ENCODE data around the gene EMP2.

Gene EMP2

DNA sequence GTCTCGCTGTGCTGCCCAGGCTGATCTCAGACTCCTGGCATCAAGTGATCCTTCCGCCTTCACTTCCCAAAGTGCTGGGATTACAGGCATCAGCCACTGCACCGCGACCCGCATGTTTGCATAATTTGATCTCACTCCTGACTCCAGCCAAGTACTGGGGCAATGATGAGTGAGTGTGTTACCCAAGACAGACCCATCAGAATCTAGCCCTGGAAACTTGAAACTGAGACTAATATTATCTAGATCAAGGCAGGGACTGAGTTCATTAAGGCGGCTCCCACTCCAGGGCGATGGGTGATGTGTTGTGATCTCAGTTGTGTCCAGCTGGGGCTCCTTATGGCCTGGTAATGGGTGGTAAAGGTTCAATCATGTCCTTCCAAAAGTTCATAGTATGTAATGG is 53.4 kb downstream of the EMP2 start:
- no peak overlapping the region for H3K4me3 ChIP-seq (ENCODE audit: low read depth in 1 of 2, low read length in 2 of 2)
- no peak overlapping the region for H3K27ac ChIP-seq (ENCODE audit: low read depth, low read length)
- no peaks in the 10 kb centered on the region for H3K4me1 ChIP-seq (ENCODE audit: control insufficient read depth in 1 of 2, insufficient read depth in 2 of 2, low read length in 2 of 2)
- H3K9ac ChIP-seq (ENCODE audit: low read depth in 1 of 2, low read length in 2 of 2): no peak overlapping the region
- H3K27me3 ChIP-seq (ENCODE audit: control insufficient read depth in 1 of 2, insufficient read depth in 2 of 2, low read length in 2 of 2): no peaks in the 10 kb centered on the region
- H3K36me3 ChIP-seq (ENCODE audit: control insufficient read depth in 1 of 2, insufficient read depth in 2 of 2, low read length in 2 of 2): peaks cover 2 to 23% of the 10 kb centered on the region in 2 donors
- H3K9me3 ChIP-seq (ENCODE audit: control insufficient read depth in 1 of 2, low read length in 2 of 2): no peaks in the 10 kb centered on the region

DNA sequence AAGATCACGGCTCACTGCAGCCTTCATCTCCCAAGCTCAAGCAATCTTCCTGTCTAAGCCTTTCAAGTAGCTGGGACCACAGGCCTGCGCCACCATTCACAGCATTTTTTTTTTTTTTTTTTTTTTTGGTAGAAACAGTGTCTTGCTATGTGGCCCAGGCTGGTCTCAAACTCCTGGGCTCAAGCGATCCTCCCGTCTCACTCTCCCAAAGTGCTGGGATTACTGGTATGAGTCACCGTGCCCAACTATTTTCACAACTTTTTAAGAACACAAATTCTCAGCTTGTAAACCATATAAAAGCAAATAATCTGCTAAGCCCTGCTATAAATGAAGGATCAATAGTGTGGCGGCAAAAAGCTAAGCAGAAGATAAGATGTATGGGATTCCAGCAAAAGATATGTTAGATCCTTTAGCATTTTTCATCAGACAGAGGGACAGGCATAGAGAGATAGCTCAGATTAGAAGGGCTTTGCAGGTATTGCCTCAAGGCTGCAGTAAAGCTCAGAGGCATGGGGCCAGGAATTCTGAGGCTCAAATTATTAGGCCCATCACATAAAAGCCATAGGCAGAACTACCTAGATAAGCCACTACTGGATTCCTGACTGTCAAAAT is 55.1 kb downstream of the EMP2 start:
- Histone ChIP-seq H3K4me3 (ENCODE audit: low read depth in 1 of 2, low read length in 2 of 2) (no peak overlapping the region), H3K9me3 (ENCODE audit: control insufficient read depth in 1 of 2, low read length in 2 of 2) (no peaks in the 10 kb centered on the region), H3K36me3 (ENCODE audit: control insufficient read depth in 1 of 2, insufficient read depth in 2 of 2, low read length in 2 of 2) (peaks cover 2 to 13% of the 10 kb centered on the region in 2 donors), H3K4me1 (ENCODE audit: control insufficient read depth in 1 of 2, insufficient read depth in 2 of 2, low read length in 2 of 2) (no peaks in the 10 kb centered on the region), H3K27me3 (ENCODE audit: control insufficient read depth in 1 of 2, insufficient read depth in 2 of 2, low read length in 2 of 2) (no peaks in the 10 kb centered on the region), H3K9ac (ENCODE audit: low read depth in 1 of 2, low read length in 2 of 2) (no peak overlapping the region), H3K27ac (ENCODE audit: low read depth, low read length) (no peak overlapping the region)

DNA sequence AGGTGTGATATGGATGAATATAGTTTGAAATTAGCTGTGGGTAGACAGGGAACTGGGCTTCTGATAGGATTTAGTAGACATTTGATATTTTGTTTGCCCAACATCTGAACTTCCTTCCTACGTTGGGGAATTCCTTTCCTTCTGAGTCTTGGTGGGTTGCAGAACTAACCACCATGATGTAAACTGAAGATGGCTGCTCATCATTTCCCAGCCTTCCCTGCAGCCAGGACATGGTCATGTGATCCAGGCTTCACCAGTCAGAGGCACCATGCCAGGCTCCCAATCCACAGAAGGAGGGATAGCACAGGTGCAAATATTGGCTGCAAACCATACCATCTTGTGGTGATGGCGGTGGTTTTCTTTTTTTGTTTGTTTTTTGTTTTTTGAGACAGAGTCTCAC is 57.4 kb downstream of the EMP2 start:
- Histone ChIP-seq H3K4me3 (ENCODE audit: low read depth in 1 of 2, low read length in 2 of 2) (no peak overlapping the region), H3K27me3 (ENCODE audit: control insufficient read depth in 1 of 2, insufficient read depth in 2 of 2, low read length in 2 of 2) (no peaks in the 10 kb centered on the region), H3K9me3 (ENCODE audit: control insufficient read depth in 1 of 2, low read length in 2 of 2) (no peaks in the 10 kb centered on the region), H3K4me1 (ENCODE audit: control insufficient read depth in 1 of 2, insufficient read depth in 2 of 2, low read length in 2 of 2) (no peaks in the 10 kb centered on the region), H3K9ac (ENCODE audit: low read depth in 1 of 2, low read length in 2 of 2) (no peak overlapping the region), H3K27ac (ENCODE audit: low read depth, low read length) (no peak overlapping the region), H3K36me3 (ENCODE audit: control insufficient read depth in 1 of 2, insufficient read depth in 2 of 2, low read length in 2 of 2) (peaks cover 2 to 5% of the 10 kb centered on the region in 2 donors)

DNA sequence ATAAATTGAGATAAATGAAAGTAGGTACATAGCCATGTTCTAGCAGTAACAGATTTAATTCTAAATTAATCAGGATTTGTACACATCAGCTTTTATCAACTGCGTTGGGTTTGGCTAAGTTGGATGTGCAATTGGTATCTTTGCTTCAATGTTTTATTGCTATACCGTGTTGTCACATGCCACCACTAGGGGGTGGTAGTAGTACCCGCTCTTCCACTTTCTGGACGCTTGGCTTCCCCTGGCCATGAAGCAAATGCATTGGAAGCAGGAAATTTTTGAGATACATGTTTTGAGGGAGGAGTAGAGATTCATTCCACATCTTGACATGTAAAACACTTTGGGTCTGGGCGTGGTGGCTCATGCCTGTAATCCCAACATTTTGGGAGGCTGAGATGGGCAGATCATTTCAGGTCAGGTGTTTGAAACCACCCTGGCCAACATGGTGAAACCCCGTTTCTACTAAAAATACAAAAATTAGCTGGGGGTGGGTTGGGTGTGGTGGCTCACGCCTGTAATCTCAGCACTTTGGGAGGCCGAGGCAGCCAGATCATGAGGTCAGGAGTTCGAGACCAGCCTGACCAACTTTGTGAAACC is 58.6 kb downstream of the EMP2 start:
- peaks cover 0 to 2% of the 10 kb centered on the region in 2 donors for H3K36me3 ChIP-seq (ENCODE audit: control insufficient read depth in 1 of 2, insufficient read depth in 2 of 2, low read length in 2 of 2)
- no peaks in the 10 kb centered on the region for H3K27me3 ChIP-seq (ENCODE audit: control insufficient read depth in 1 of 2, insufficient read depth in 2 of 2, low read length in 2 of 2)
- no peak overlapping the region for H3K4me3 ChIP-seq (ENCODE audit: low read depth in 1 of 2, low read length in 2 of 2)
- H3K9ac ChIP-seq (ENCODE audit: low read depth in 1 of 2, low read length in 2 of 2): no peak overlapping the region
- H3K27ac ChIP-seq (ENCODE audit: low read depth, low read length): no peak overlapping the region
- H3K9me3 ChIP-seq (ENCODE audit: control insufficient read depth in 1 of 2, low read length in 2 of 2): no peaks in the 10 kb centered on the region
- no peaks in the 10 kb centered on the region for H3K4me1 ChIP-seq (ENCODE audit: control insufficient read depth in 1 of 2, insufficient read depth in 2 of 2, low read length in 2 of 2)

DNA sequence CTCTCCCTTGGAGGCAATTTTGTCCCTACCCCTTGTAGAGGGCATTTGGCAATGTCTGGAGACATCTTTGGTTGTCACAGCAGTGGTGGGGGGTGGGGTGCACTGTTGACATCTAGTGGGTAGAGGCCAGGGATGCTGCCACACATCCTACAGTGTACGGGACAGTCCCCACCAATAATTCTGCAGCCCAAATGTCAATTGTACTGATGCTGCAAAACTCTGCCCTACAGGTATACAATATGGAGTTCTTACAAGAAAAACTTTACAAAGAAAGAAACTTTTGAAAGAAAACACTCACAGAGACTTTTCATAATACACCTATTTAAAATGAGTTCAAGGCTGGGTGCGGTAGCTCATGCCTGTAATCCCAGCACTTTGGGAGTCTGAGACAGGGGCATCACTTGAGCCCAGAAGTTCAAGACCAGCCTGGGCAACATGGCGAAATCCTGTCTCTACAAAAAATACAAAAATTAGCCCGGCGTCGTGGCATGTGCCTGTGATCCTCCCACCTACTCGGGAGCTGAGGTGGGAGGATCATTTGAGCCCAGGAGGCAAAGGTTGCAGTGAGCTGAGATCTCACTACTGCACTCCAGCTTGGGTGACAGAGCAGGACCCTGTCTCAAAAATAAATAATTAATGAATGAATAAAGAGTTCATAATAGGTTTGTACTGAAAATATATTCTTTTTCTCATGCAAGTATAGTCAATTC is 59.4 kb downstream of the EMP2 start:
- H3K27ac ChIP-seq (ENCODE audit: low read depth, low read length): no peak overlapping the region

DNA sequence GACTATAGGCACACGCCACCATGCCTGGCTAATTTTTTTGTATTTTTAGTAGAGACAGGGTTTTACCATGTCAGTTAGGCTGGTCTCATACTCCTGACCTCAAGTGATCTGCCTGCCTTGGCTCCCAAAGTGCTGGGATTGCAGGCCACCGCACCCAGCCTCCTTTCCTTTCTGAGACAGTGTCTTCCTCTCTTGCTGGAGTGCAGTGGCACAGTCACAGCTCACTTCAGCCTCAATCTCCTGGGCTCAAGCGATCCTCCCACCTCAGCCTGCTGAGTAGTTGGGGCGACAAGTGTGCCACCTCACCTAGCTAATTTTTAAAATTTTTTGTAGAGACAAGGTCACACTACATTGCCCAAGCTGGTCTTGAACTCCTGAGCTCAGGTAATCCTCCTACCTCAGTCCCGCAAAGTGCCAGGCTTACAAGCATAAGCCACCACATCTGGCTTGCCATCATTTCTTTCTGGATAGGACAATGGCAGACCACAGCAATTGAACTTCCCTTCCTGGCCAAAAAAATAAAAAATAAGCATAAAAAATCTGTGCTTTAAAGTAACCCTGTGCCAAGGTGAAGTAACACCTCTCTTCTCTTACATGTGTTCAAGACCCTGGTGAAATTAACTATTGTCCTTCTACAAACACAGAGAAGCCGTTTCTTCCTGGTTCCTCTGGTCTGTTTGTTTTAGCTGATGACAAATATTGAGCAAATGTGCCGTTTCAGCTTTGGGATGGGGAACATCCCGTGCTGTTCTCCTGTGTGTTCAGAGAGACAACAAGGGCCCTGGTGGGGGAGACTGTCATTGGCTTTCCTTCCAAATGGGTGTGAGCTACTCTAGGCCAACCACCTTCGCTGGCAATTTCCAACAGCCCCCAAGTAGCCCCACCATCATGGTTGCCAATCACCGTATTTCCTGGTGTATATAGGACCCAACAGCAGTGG is 60.2 kb downstream of the EMP2 start:
- Histone ChIP-seq H3K4me3 (ENCODE audit: low read depth in 1 of 2, low read length in 2 of 2) (no peak overlapping the region), H3K4me1 (ENCODE audit: control insufficient read depth in 1 of 2, insufficient read depth in 2 of 2, low read length in 2 of 2) (no peaks in the 10 kb centered on the region), H3K9ac (ENCODE audit: low read depth in 1 of 2, low read length in 2 of 2) (no peak overlapping the region), H3K27ac (ENCODE audit: low read depth, low read length) (no peak overlapping the region), H3K36me3 (ENCODE audit: control insufficient read depth in 1 of 2, insufficient read depth in 2 of 2, low read length in 2 of 2) (no peaks in the 10 kb centered on the region), H3K27me3 (ENCODE audit: control insufficient read depth in 1 of 2, insufficient read depth in 2 of 2, low read length in 2 of 2) (no peaks in the 10 kb centered on the region), H3K9me3 (ENCODE audit: control insufficient read depth in 1 of 2, low read length in 2 of 2) (no peaks in the 10 kb centered on the region)

More for the DNA sequence above, 59.4 kb downstream of the EMP2 start:
- no peaks in the 10 kb centered on the region for H3K36me3 ChIP-seq (ENCODE audit: control insufficient read depth in 1 of 2, insufficient read depth in 2 of 2, low read length in 2 of 2)
- no peaks in the 10 kb centered on the region for H3K9me3 ChIP-seq (ENCODE audit: control insufficient read depth in 1 of 2, low read length in 2 of 2)
- H3K9ac ChIP-seq (ENCODE audit: low read depth in 1 of 2, low read length in 2 of 2): no peak overlapping the region
- no peaks in the 10 kb centered on the region for H3K27me3 ChIP-seq (ENCODE audit: control insufficient read depth in 1 of 2, insufficient read depth in 2 of 2, low read length in 2 of 2)
- H3K4me1 ChIP-seq (ENCODE audit: control insufficient read depth in 1 of 2, insufficient read depth in 2 of 2, low read length in 2 of 2): no peaks in the 10 kb centered on the region
- H3K4me3 ChIP-seq (ENCODE audit: low read depth in 1 of 2, low read length in 2 of 2): no peak overlapping the region

DNA sequence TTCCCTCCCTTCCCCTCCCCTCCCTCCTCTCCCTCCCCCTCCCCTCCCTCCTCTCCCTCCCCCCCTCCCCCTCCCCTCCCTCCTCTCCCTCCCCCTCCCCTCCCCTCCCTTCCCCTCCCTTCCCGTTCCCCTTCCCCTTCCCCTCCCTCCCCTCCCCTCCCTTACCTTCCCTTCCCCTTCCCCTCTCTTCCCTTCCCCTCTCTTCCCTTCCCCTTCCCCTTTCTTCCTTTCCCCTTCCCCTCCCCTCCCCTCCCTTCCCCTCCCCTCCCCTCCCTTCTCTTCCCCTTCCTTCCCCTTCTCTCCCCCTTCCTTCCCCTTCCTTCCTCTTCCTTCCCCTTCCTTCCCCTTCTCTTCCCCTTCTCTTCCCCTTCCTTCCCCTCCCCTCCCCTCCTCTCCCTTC is 61.1 kb downstream of the EMP2 start:
- no peaks in the 10 kb centered on the region for H3K27me3 ChIP-seq (ENCODE audit: control insufficient read depth in 1 of 2, insufficient read depth in 2 of 2, low read length in 2 of 2)
- H3K4me1 ChIP-seq (ENCODE audit: control insufficient read depth in 1 of 2, insufficient read depth in 2 of 2, low read length in 2 of 2): no peaks in the 10 kb centered on the region
- no peak overlapping the region for H3K4me3 ChIP-seq (ENCODE audit: low read depth in 1 of 2, low read length in 2 of 2)
- H3K36me3 ChIP-seq (ENCODE audit: control insufficient read depth in 1 of 2, insufficient read depth in 2 of 2, low read length in 2 of 2): no peaks in the 10 kb centered on the region
- H3K9me3 ChIP-seq (ENCODE audit: control insufficient read depth in 1 of 2, low read length in 2 of 2): no peaks in the 10 kb centered on the region
- no peak overlapping the region for H3K9ac ChIP-seq (ENCODE audit: low read depth in 1 of 2, low read length in 2 of 2)
- H3K27ac ChIP-seq (ENCODE audit: low read depth, low read length): no peak overlapping the region

DNA sequence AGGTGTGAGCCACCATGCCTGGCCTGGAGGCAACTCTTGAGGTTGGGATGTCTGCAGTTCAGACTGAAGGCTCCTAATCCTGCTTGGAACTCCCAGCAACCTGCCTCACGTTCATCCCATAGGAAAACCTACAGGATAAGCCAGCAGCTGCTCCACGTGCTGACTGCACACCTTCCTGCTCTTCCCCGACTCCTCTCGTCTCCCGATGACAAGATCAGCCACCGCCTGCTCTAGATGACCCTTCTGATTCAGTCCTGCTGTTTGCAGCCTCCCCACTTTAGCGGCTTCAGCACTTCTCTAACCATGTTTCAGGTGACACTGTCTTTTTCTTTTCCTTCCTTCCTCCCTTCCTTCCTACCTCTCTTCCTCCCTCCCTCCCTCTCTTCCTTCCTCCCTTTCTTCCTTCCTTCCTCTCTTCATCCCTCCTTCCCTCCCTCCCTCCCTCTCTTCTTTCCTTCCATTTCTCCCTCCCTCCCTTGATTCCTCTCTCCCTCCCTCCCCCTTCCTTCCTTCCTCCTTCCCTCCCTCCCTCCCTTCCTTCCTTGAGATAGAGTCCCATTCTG is 61.8 kb downstream of the EMP2 start:
- Histone ChIP-seq H3K4me1 (ENCODE audit: control insufficient read depth in 1 of 2, insufficient read depth in 2 of 2, low read length in 2 of 2) (no peaks in the 10 kb centered on the region), H3K4me3 (ENCODE audit: low read depth in 1 of 2, low read length in 2 of 2) (no peak overlapping the region), H3K36me3 (ENCODE audit: control insufficient read depth in 1 of 2, insufficient read depth in 2 of 2, low read length in 2 of 2) (no peaks in the 10 kb centered on the region), H3K27ac (ENCODE audit: low read depth, low read length) (no peak overlapping the region), H3K9me3 (ENCODE audit: control insufficient read depth in 1 of 2, low read length in 2 of 2) (no peaks in the 10 kb centered on the region), H3K27me3 (ENCODE audit: control insufficient read depth in 1 of 2, insufficient read depth in 2 of 2, low read length in 2 of 2) (no peaks in the 10 kb centered on the region), H3K9ac (ENCODE audit: low read depth in 1 of 2, low read length in 2 of 2) (no peak overlapping the region)

DNA sequence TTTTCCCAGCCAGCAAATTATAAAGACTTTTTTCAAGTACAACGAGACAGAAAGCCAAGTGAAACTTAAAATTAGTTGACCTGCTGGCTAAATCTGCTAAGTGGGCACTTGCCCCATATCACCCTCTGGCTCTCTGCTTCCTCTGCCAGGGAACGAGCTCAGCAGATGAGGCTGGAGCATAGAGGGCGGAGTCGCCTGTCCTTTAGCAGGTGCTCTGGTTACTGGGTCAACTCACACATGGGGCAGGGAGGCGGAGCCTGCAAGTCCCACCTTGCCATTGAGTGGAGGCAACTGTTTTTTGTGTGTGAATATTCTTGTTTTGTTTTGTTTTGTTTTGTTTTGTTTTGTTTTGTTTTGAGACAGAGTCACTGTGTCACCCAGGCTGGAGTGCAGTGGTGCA is 62.5 kb downstream of the EMP2 start:
- no peak overlapping the region for H3K4me3 ChIP-seq (ENCODE audit: low read depth in 1 of 2, low read length in 2 of 2)
- no peaks in the 10 kb centered on the region for H3K27me3 ChIP-seq (ENCODE audit: control insufficient read depth in 1 of 2, insufficient read depth in 2 of 2, low read length in 2 of 2)
- H3K36me3 ChIP-seq (ENCODE audit: control insufficient read depth in 1 of 2, insufficient read depth in 2 of 2, low read length in 2 of 2): no peaks in the 10 kb centered on the region

More for the DNA sequence above, 62.5 kb downstream of the EMP2 start:
- H3K9ac ChIP-seq (ENCODE audit: low read depth in 1 of 2, low read length in 2 of 2): no peak overlapping the region
- H3K4me1 ChIP-seq (ENCODE audit: control insufficient read depth in 1 of 2, insufficient read depth in 2 of 2, low read length in 2 of 2): no peaks in the 10 kb centered on the region
- no peaks in the 10 kb centered on the region for H3K9me3 ChIP-seq (ENCODE audit: control insufficient read depth in 1 of 2, low read length in 2 of 2)
- H3K27ac ChIP-seq (ENCODE audit: low read depth, low read length): no peak overlapping the region

Data from duodenal mucosa (tissue), 2 donors.